OCI-LY3 (cell line): ENCODE data around the gene NUMBL.

Source experiments
- CTCF ChIP-seq: fragments of 200-600, 300-600 bp; sonication (generic); IDR thresholded peaks from 2 replicates; pipeline ENCODE4 v1.5.1; 2014; ENCODE audit warnings: antibody characterized with exemption, low read length, low read depth
- EZH2phosphoT487 ChIP-seq: fragments of 200-600 bp; shearing (Covaris generic); IDR thresholded peaks from 2 replicates; pipeline ENCODE4 v1.6.1; 2018; ENCODE audit warnings: antibody characterized with exemption, mixed run types, low read depth

GRCh38 chr19:40739030-40739839 is 48.8 kb upstream of the NUMBL start:
- TF ChIP-seq CTCF (no peak), EZH2phosphoT487 (no peak)
